IMR-90 (cell line): ENCODE results near the gene DISC1. TPM values are rescaled to one million over a fixed set of nuclear protein-coding genes. Genes with fewer than 3 reads are reported as not detected.
"Not testable (repeated sequence)": the region's sequence is repeated elsewhere in the genome, so short reads cannot be mapped to it uniquely, and the experiment has no call there.

ENCODE experiments used
- ATAC-seq: fragments of 200-7000 bp; cut with Tn5 transposase; 2 replicates; pipeline ENCODE4 v1.9.1; 2020; ENCODE audit warnings: low read depth, mild to moderate bottlenecking, moderate library complexity
- BruUV-seq: library from RNA; stranded (reverse); fragments of 400-500 nt; replicated peaks from 2 replicates; lab custom pipeline; 2021; lab: Mats Ljungman, UMichigan
- CTCF ChIA-PET: fragments of 300-600 bp; formaldehyde crosslinking; extraction: SDS; loops from one replicate; lab custom pipeline; 2021; ENCODE audit warnings: antibody characterized with exemption; lab: Yijun Ruan, JAX
- POLR2A ChIA-PET: fragments of 300-600 bp; sonication (Branson Sonifier 250); formaldehyde crosslinking; loops from one replicate; lab custom pipeline; 2022; ENCODE audit warnings: antibody characterized with exemption; ENCODE audit not compliant: unreplicated experiment; lab: Charles Lee
- DNase-seq: peaks from one replicate; pipeline ENCODE4 v3.0.0; 2013
- H2AFZ ChIP-seq: replicated peaks from 2 replicates; pipeline ENCODE3; 2013; ENCODE audit warnings: low read length, mild to moderate bottlenecking; ENCODE audit not compliant: poor library complexity
- H2AK5ac ChIP-seq: 2 replicates; pipeline ENCODE4 v1.6.1; 2013; ENCODE audit warnings: low read depth, low read length, inconsistent platforms
- H2AK9ac ChIP-seq: replicated peaks from 2 replicates; pipeline ENCODE3; 2013; ENCODE audit warnings: mild to moderate bottlenecking, low read depth, low read length, moderate library complexity; ENCODE audit not compliant: poor library complexity
- H2BK120ac ChIP-seq: 2 replicates; pipeline ENCODE4 v1.6.1; 2013; ENCODE audit warnings: low read depth, low read length, inconsistent platforms
- H2BK15ac ChIP-seq: 3 replicates; pipeline ENCODE4 v1.6.1; 2013; ENCODE audit warnings: low read depth, low read length, inconsistent platforms
- H2BK20ac ChIP-seq: 2 replicates; pipeline ENCODE4 v1.6.1; 2013; ENCODE audit warnings: low read depth, mild to moderate bottlenecking, inconsistent platforms, low read length, moderate library complexity
- H2BK5ac ChIP-seq: 2 replicates; pipeline ENCODE4 v1.6.1; 2013; ENCODE audit warnings: mild to moderate bottlenecking, low read depth, low read length, inconsistent platforms; ENCODE audit not compliant: poor library complexity, severe bottlenecking
- H3K14ac ChIP-seq: replicated peaks from 2 replicates; pipeline ENCODE4 v1.6.1; 2013; ENCODE audit warnings: low read depth, low read length, inconsistent platforms
- H3K18ac ChIP-seq: 2 replicates; pipeline ENCODE4 v1.6.1; 2013; ENCODE audit warnings: low read depth, low read length, control low read depth
- H3K23ac ChIP-seq: 2 replicates; pipeline ENCODE4 v1.6.1; 2013; ENCODE audit warnings: low read depth, low read length, inconsistent platforms
- H3K27ac ChIP-seq: 2 replicates; pipeline ENCODE4 v1.5.1; 2013; ENCODE audit warnings: mild to moderate bottlenecking, control low read depth, low read length; ENCODE audit not compliant: insufficient read depth
- H3K27me3 ChIP-seq: 2 replicates; pipeline ENCODE4 v1.6.1; 2013; ENCODE audit warnings: low read length; ENCODE audit not compliant: control insufficient read depth, insufficient read depth
- H3K36me3 ChIP-seq: 2 replicates; pipeline ENCODE4 v1.6.1; 2013; ENCODE audit warnings: low read length, mixed read lengths; ENCODE audit not compliant: control insufficient read depth, insufficient read depth
- H3K4ac ChIP-seq: 2 replicates; pipeline ENCODE4 v1.6.1; 2013; ENCODE audit warnings: low read depth, low read length, inconsistent platforms
- H3K4me1 ChIP-seq: 2 replicates; pipeline ENCODE4 v1.6.1; 2013; ENCODE audit warnings: low read length, mixed read lengths; ENCODE audit not compliant: control insufficient read depth, insufficient read depth
- H3K4me2 ChIP-seq: 2 replicates; pipeline ENCODE4 v1.6.1; 2013; ENCODE audit warnings: low read depth, mild to moderate bottlenecking, control low read depth, low read length, moderate library complexity
- H3K4me3 ChIP-seq: 2 replicates; pipeline ENCODE4 v1.5.1; 2013; ENCODE audit warnings: low read depth, mild to moderate bottlenecking, control low read depth, low read length, moderate library complexity; ENCODE audit not compliant: insufficient read depth
- H3K56ac ChIP-seq: 2 replicates; pipeline ENCODE4 v1.6.1; 2013; ENCODE audit warnings: low read length, inconsistent platforms; ENCODE audit not compliant: insufficient read depth; ENCODE audit errors: extremely low read depth
- H3K79me1 ChIP-seq, 2 experiments: 2 replicates each; pipeline ENCODE4 v1.6.1; 2013; ENCODE audit warnings: low read length in 2 of 2, inconsistent platforms in 1 of 2, low read depth in 1 of 2
- H3K9ac ChIP-seq: 2 replicates; pipeline ENCODE4 v1.6.1; 2013; ENCODE audit warnings: low read depth, low read length, control low read depth
- H3K9me1 ChIP-seq: 2 replicates; pipeline ENCODE4 v1.6.1; 2013; ENCODE audit warnings: low read length, inconsistent platforms; ENCODE audit not compliant: insufficient read depth
- H3K9me3 ChIP-seq: 2 replicates; pipeline ENCODE4 v1.6.1; 2013; ENCODE audit warnings: low read length; ENCODE audit not compliant: control insufficient read depth, insufficient read depth
- H4K20me1 ChIP-seq: 2 replicates; pipeline ENCODE4 v1.6.1; 2013; ENCODE audit warnings: low read length, inconsistent platforms; ENCODE audit not compliant: insufficient read depth
- H4K5ac ChIP-seq: 2 replicates; pipeline ENCODE4 v1.6.1; 2013; ENCODE audit warnings: mild to moderate bottlenecking, low read depth, low read length, control low read depth
- H4K8ac ChIP-seq, 2 experiments: 2 replicates each; pipeline ENCODE4 v1.6.1; 2013; ENCODE audit warnings: low read depth in 2 of 2, low read length in 2 of 2, control low read depth in 1 of 2, inconsistent platforms in 1 of 2
- H4K91ac ChIP-seq: 2 replicates; pipeline ENCODE4 v1.6.1; 2013; ENCODE audit warnings: low read depth, low read length, inconsistent platforms; ENCODE audit not compliant: insufficient read depth
- WGBS, 2 experiments: methylation state at CpG; one replicate each; pipeline versions ENCODE4 v1.1.5 to v1.1.7; 2013; ENCODE audit warnings: missing lambda C conversion rate in 2 of 2; ENCODE audit not compliant: insufficient read length in 1 of 2; ENCODE audit errors: extremely low coverage in 2 of 2; 5-methylcytosine and 5-hydroxymethylcytosine counted together
- dilution Hi-C: fragments of 300-500 bp; cut with HindIII; formaldehyde crosslinking; loops from one replicate; pipeline ENCODE4 v1.14.3; 2018; ENCODE audit warnings: low sequenced_read_pairs; ENCODE audit not compliant: unreplicated experiment
- in situ Hi-C: fragments of 300-500 bp; cut with MboI; formaldehyde crosslinking; loops from 3 replicates; pipeline ENCODE4 v1.14.3; 2019; ENCODE audit warnings: low sequenced_read_pairs, inconsistent platforms, mixed read lengths
- intact Hi-C: fragments of 100-400 bp; cut with micrococcal nuclease; formaldehyde crosslinking; loops from 2 replicates; pipeline ENCODE4 v1.10.0; 2022
- polyA plus RNA-seq, 3 experiments: library from polyadenylated mRNA; depleted of rRNA; stranded (reverse); fragments of >200 nt; gene quantifications; 2 replicates each; pipeline ENCODE4 v1.2.3, GENCODE V29; 2012; ENCODE audit warnings: low replicate concordance in 1 of 3
- total RNA-seq: library from RNA; depleted of rRNA; stranded (reverse); fragments of >200 nt; gene quantifications from 2 replicates; pipeline ENCODE4 v1.2.3, GENCODE V29; 2012

The DISC1 gene
- total and polyA plus RNA-seq, 2 of the 4 experiments (the other 2 are of a cell fraction) = 2.2 to 7.0 TPM

DNA sequence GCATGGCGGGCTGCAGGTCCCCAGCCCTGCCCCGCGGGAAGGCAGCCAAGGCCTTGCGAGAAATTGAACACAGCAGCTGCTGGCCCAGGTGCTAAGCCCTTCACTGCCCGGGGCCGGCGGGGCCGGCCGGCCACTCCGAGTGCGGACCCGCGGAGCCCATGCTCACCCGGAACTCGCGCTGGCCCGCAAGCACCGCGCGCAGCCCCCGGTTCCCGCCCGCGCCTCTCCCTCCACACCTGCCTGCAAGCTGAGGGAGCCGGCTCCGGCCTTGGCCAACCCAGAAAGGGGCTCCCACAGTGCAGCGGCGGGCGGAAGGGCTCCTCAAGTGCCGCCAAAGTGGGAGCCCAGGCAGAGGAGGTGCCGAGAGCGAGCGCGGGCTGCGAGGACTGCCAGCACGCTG, 15.5 kb downstream of the DISC1 start:
- in situ Hi-C loops, H4K8ac ChIP-seq, H2AK9ac ChIP-seq, H2AFZ ChIP-seq, intact Hi-C loops, H2BK120ac ChIP-seq, H3K23ac ChIP-seq, dilution Hi-C loops, CTCF ChIA-PET, H4K91ac ChIP-seq, H4K5ac ChIP-seq, H3K4ac ChIP-seq, POLR2A ChIA-PET, H3K9ac ChIP-seq, H2BK15ac ChIP-seq, H3K9me3 ChIP-seq, H3K56ac ChIP-seq, H2AK5ac ChIP-seq, H3K4me2 ChIP-seq, ATAC-seq, H3K4me3 ChIP-seq, H3K27me3 ChIP-seq, DNase-seq, H2BK5ac ChIP-seq, H3K9me1 ChIP-seq, BruUV-seq, H3K14ac ChIP-seq, H2BK20ac ChIP-seq, H3K18ac ChIP-seq, H3K27ac ChIP-seq, H3K36me3 ChIP-seq, H4K20me1 ChIP-seq, H3K4me1 ChIP-seq: not testable (repeated sequence)
- 100% methylated on average over 9 of the region's 36 CpGs; no CpG with 5 or more reads in 1 of the 2 experiments for WGBS, 2 experiments
- peaks cover 11 to 21% of the 10 kb centered on the region in 2 experiments for H3K79me1 ChIP-seq
